Fibroblast of pulmonary artery (primary cell): ENCODE data around the gene CWC27.

ENCODE experiments used
- DNase-seq: peaks from one replicate; pipeline ENCODE4 v3.0.0-alpha.2; 2010; ENCODE audit warnings: low read depth
- H3K4me3 ChIP-seq: replicated peaks from 2 replicates; pipeline ENCODE4 v1.5.1; 2011; ENCODE audit warnings: low read depth, mild to moderate bottlenecking, control low read depth, low read length, moderate library complexity
- TF ChIP-seq, protein P1 (sequence below): IDR thresholded peaks from 2 replicates; pipeline ENCODE4 v1.5.1; 2011; ENCODE audit warnings: mild to moderate bottlenecking, control low read depth, low read length, inconsistent platforms; ENCODE audit errors: missing control alignments

CWC27 gene

DNA sequence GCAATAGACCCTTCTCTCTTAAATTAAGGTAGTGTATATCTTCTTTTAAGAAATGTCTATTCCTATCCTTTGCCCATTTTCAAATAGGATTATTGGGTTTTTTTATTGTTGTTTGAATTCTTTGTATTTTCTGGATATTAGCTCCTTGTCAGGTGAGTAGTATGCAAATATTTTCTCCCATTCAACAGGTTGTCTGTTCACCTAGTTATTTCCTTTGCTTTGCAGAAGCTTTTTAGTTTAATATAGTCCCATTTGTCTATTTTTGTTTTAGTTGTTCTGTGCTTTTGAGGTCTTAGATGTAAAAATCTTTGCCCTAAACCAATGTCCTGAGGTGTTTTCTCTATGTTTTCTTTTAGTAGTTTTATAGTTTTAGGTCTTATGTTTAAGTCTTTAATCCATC, 104.7 kb downstream of the CWC27 start:
- DNase-seq = no peak
- TF ChIP-seq, protein P1, sequence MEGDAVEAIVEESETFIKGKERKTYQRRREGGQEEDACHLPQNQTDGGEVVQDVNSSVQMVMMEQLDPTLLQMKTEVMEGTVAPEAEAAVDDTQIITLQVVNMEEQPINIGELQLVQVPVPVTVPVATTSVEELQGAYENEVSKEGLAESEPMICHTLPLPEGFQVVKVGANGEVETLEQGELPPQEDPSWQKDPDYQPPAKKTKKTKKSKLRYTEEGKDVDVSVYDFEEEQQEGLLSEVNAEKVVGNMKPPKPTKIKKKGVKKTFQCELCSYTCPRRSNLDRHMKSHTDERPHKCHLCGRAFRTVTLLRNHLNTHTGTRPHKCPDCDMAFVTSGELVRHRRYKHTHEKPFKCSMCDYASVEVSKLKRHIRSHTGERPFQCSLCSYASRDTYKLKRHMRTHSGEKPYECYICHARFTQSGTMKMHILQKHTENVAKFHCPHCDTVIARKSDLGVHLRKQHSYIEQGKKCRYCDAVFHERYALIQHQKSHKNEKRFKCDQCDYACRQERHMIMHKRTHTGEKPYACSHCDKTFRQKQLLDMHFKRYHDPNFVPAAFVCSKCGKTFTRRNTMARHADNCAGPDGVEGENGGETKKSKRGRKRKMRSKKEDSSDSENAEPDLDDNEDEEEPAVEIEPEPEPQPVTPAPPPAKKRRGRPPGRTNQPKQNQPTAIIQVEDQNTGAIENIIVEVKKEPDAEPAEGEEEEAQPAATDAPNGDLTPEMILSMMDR = no peak
- no peak overlapping the region for H3K4me3 ChIP-seq

DNA sequence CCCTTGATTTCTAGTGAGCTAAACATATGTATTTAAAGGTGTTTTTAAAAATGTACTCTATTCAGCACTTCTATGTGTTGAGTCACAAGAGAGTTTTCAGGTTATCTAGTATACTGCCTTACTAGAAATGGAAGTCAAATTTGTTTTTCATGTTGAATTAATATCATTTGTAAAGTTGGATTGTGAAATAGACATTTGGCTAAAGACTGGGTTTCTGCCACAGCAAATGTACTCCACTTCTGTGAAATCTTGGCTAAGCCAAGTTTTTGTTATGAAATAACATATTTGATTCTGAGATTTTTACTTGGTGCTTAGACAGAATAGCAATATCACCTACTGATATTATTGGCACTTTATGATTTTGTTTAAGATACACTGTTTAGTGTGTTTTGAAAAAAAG, 106.0 kb downstream of the CWC27 start:
- H3K4me3 ChIP-seq = no peak overlapping the region
- DNase-seq = peak; percentile 67
- TF ChIP-seq, protein P1 = no peak

DNA sequence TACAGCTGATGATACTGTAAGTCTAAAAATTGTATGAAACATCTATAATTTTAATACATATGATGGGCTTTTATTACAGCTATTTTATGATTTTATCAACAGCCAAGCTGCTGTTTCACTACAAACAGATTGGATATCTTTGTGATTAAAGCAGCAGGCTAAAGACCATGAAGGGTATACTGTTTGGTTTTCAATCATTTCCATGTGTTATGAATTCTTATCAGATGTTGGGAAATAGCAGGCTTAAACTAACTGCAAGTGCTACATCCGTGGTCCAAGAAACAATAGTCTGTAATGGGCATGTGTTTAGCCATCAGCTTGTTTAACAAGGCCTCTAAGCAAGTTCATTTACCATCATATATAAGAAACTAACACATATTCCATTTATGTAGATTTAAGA, 107.5 kb downstream of the CWC27 start:
- DNase-seq = no peak
- TF ChIP-seq, protein P1 = no peak

DNA sequence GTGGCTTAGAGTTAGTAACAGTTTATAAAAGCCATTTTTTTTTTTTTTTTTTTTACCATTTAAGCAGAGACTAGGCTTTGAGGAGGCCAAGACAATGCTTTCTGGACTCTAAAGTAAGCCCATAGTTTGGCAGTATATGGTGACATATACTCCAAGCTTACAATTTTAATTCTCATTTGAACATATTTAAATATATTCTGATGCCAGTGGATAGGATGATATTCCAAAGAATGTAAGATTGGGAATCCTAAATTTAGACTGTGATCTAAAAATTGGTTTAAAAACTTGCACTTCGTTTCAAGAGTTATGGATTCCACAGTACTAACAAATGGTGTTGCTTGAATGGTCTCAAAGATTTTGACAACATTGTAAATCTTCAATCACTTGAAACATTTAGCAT, 112.1 kb downstream of the CWC27 start:
- TF ChIP-seq, protein P1 = no peak
- no peak for DNase-seq
- H3K4me3 ChIP-seq = no peak overlapping the region

More for the DNA sequence above, 107.5 kb downstream of the CWC27 start:
- no peak overlapping the region for H3K4me3 ChIP-seq

DNA sequence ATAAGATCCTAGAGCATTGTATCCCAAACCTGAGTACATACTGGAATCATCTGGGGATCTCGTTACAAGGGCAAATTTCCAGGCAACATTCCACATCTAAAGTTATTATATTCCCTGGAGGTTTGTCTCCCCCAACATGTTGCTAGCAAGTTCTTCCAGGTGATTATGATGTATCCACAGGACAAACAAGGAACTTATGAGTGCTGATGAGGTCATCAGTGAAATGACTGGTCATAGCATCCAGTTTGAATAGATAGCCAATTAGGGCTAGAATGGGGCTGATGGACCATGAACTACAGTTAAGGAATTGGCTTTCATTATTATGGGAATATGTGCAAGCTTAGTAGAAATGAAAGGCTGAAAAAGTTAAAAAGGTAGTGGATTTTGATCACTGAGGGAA, 115.2 kb downstream of the CWC27 start:
- no peak overlapping the region for H3K4me3 ChIP-seq
- no peak for DNase-seq
- TF ChIP-seq, protein P1 = no peak

DNA sequence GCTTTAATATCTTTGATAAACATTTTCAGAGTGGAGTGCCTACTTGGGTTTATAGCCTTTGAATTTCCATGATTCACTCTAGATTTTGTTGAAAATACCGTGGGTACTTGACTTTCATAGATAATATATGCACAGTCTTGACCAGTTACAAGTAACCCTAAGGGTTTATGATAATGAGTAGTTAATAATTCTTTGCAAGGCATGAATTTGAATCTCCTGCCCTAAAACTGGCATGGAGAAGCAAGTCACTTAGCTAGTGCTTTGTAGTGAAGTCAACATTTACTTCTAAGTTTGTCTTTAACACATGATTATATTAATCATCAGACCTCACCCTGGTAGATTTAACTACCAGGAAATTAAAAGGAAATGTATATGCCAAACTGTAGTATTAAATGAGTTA, 115.8 kb downstream of the CWC27 start:
- TF ChIP-seq, protein P1 = no peak
- no peak overlapping the region for H3K4me3 ChIP-seq
- DNase-seq = no peak

DNA sequence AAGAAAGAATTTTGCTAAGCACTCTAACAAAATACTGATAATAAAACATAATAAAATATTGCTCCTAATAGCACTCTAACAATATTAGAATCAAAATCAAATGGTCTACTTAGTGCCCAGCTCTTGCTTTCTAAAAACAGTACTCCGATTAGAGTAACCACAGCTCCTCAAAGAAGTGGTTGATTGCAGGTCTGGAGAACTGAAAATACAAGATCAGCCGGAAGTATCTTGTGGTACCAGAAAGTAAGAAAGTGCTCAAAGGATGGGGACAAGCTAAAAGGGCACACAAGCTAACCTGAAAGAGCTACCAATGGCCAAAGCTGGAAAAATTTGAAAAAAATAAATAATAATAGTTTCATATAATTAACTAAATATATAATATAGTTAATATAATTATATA, 119.2 kb downstream of the CWC27 start:
- DNase-seq = no peak
- H3K4me3 ChIP-seq = no peak overlapping the region
- TF ChIP-seq, protein P1 = no peak
